ENCODE measurements around the gene CIDEC.

CIDEC gene

GRCh38 chr3:9825451-9826040, 54.5 kb downstream of the CIDEC start:
- H3K4me3 ChIP-seq (ENCODE audit: extremely low read depth, insufficient read depth, low read length, poor library complexity, severe bottlenecking) = no peak overlapping the region
- H3K27ac ChIP-seq (ENCODE audit: low read depth, low read length, severe bottlenecking) = no peak overlapping the region
- H3K36me3 ChIP-seq (ENCODE audit: control insufficient read depth, insufficient read depth, low read length) = peaks cover 6% of the 10 kb centered on the region
- H3K4me1 ChIP-seq (ENCODE audit: control insufficient read depth, insufficient read depth, low read length, poor library complexity, severe bottlenecking) = no peaks in the 10 kb centered on the region
- 77 to 81% methylated on average over 7 to 9 of the region's 14 CpGs for WGBS, 2 experiments (ENCODE audit: insufficient coverage in 2 of 2)
- no peaks in the 10 kb centered on the region for H3K9me3 ChIP-seq (ENCODE audit: control insufficient read depth, low read length)

- Histone ChIP-seq H3K9me3 (ENCODE audit: control insufficient read depth, low read length) (no peaks in the 10 kb centered on the region), H3K4me3 (ENCODE audit: extremely low read depth, insufficient read depth, low read length, poor library complexity, severe bottlenecking) (no peak overlapping the region), H3K4me1 (ENCODE audit: control insufficient read depth, insufficient read depth, low read length, poor library complexity, severe bottlenecking) (no peaks in the 10 kb centered on the region), H3K36me3 (ENCODE audit: control insufficient read depth, insufficient read depth, low read length) (no peaks in the 10 kb centered on the region), H3K27ac (ENCODE audit: low read depth, low read length, severe bottlenecking) (no peak overlapping the region)
- WGBS, 2 experiments (ENCODE audit: insufficient coverage in 2 of 2) = 43 to 44% methylated on average over 1 of the region's 2 CpGs
These were observed 59.1 kb downstream of the CIDEC start for GRCh38 chr3:9820946-9821345.

- H3K9me3 ChIP-seq (ENCODE audit: control insufficient read depth, low read length) = no peaks in the 10 kb centered on the region
- 84 to 91% methylated on average over 9 of the region's 12 CpGs for WGBS, 2 experiments (ENCODE audit: insufficient coverage in 2 of 2)
- H3K36me3 ChIP-seq (ENCODE audit: control insufficient read depth, insufficient read depth, low read length) = no peaks in the 10 kb centered on the region
- H3K27ac ChIP-seq (ENCODE audit: low read depth, low read length, severe bottlenecking) = no peak overlapping the region
- H3K4me3 ChIP-seq (ENCODE audit: extremely low read depth, insufficient read depth, low read length, poor library complexity, severe bottlenecking) = no peak overlapping the region
- H3K4me1 ChIP-seq (ENCODE audit: control insufficient read depth, insufficient read depth, low read length, poor library complexity, severe bottlenecking) = no peaks in the 10 kb centered on the region
These were observed 59.5 kb downstream of the CIDEC start for GRCh38 chr3:9820543-9820942.

GRCh38 chr3:9818666-9819335, 61.3 kb downstream of the CIDEC start:
- Histone ChIP-seq H3K4me3 (ENCODE audit: extremely low read depth, insufficient read depth, low read length, poor library complexity, severe bottlenecking) (no peak overlapping the region), H3K27ac (ENCODE audit: low read depth, low read length, severe bottlenecking) (no peak overlapping the region), H3K4me1 (ENCODE audit: control insufficient read depth, insufficient read depth, low read length, poor library complexity, severe bottlenecking) (no peaks in the 10 kb centered on the region), H3K36me3 (ENCODE audit: control insufficient read depth, insufficient read depth, low read length) (no peaks in the 10 kb centered on the region), H3K9me3 (ENCODE audit: control insufficient read depth, low read length) (no peaks in the 10 kb centered on the region)
- 94 to 95% methylated on average over 4 of the region's 7 CpGs for WGBS, 2 experiments (ENCODE audit: insufficient coverage in 2 of 2)

- Histone ChIP-seq H3K36me3 (ENCODE audit: control insufficient read depth, insufficient read depth, low read length) (peaks cover 6% of the 10 kb centered on the region), H3K4me3 (ENCODE audit: extremely low read depth, insufficient read depth, low read length, poor library complexity, severe bottlenecking) (no peak overlapping the region), H3K9me3 (ENCODE audit: control insufficient read depth, low read length) (no peaks in the 10 kb centered on the region), H3K27ac (ENCODE audit: low read depth, low read length, severe bottlenecking) (no peak overlapping the region), H3K4me1 (ENCODE audit: control insufficient read depth, insufficient read depth, low read length, poor library complexity, severe bottlenecking) (no peaks in the 10 kb centered on the region)
- 88 to 90% methylated on average over 6 of the region's 6 CpGs for WGBS, 2 experiments (ENCODE audit: insufficient coverage in 2 of 2)
These were observed 62.6 kb downstream of the CIDEC start for GRCh38 chr3:9817436-9817835.
